GM19397 (cell line): ENCODE data around the gene TLCD1.
A peak's percentile ranks its signal among the peaks of the same experiment; 100 is the strongest.
"Not testable (repeated sequence)": the region's sequence is repeated elsewhere in the genome, so short reads cannot be mapped to it uniquely, and the experiment has no call there.

Source experiments
- ATAC-seq: cut with Tn5 transposase; IDR thresholded peaks from one replicate; pipeline ENCODE4 v1.9.1; 2021; ENCODE audit warnings: mild to moderate bottlenecking, moderate library complexity; ENCODE audit not compliant: unreplicated experiment

The TLCD1 gene

GRCh38 chr17:28729950-28730330 is 3.9 kb upstream of the TLCD1 start:
- ATAC-seq: no peak

GRCh38 chr17:28728364-28729200 is 2.5 kb upstream of the TLCD1 start, which contains the start of gene NEK8:
TSS of gene NEK8 (plus strand) at chr17:28728788. CDS start at chr17:28728814, 26 bp downstream.
- ATAC-seq: peak; percentile 46

GRCh38 chr17:28726627-28727491 is 826 bp upstream of the TLCD1 start:
- peak; percentile 40 for ATAC-seq

GRCh38 chr17:28725660-28726225 is 290 bp downstream of the TLCD1 start:
- ATAC-seq: no peak

DNA sequence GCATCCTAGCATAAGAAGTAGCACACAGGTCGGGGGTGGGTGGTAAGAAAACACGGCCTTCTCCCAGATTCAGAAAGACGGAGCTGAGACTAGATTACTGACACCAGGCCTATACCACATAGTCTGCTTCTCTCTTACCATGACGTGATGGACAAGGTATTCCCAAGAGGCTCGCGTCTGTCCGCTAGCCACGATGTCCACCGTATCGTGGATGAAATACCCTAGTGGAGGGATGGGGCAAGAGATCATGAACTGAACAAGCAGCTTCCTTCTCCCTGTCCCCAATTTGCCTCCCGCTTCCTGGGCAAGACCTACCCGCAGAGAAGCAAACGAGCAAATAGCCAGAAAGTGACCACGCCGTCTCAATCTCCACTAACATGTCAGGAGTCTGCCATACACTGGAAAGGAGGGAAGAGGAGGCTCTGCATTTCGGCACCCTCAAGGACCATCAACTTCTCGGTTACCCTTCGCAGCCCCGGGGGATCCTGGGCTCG is 820 bp downstream of the TLCD1 start:
- no peak for ATAC-seq

DNA sequence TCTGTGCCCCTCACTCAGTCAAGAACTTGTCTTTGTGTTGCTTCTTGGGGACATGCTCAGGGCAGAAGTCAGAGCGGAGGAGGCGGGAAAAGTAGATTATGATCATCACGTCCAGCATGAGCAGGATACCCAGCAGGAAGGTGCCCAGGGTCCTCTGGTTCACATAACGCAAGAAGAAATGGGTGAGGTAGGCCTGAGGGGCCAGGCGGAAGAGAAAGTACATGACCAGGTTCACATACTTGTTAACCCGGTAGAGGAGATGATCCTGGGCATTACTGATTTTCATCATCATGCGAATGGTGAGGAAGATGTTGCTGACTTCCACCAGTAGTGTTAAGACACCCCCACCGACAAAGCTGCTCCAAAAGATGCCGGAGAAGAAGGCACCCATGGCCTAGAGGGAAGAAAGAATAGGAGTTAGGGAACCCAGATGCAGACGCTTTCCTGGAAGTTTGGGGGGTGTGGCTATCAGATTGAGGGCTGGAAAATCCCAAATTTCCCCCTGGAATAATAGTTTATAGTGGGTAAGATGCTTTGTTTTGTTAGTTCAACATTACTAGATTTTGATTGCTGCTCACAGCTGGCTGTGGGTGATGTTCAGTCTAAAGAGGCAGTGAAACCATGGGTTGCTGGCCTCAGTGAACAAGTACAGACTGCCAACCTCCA is 1.4 kb downstream of the TLCD1 start:
- no peak for ATAC-seq

GRCh38 chr17:28723836-28724499 is 2.1 kb downstream of the TLCD1 start:
- ATAC-seq: not testable (repeated sequence)

GRCh38 chr17:28723159-28723835 is 2.7 kb downstream of the TLCD1 start:
- no peak for ATAC-seq

DNA sequence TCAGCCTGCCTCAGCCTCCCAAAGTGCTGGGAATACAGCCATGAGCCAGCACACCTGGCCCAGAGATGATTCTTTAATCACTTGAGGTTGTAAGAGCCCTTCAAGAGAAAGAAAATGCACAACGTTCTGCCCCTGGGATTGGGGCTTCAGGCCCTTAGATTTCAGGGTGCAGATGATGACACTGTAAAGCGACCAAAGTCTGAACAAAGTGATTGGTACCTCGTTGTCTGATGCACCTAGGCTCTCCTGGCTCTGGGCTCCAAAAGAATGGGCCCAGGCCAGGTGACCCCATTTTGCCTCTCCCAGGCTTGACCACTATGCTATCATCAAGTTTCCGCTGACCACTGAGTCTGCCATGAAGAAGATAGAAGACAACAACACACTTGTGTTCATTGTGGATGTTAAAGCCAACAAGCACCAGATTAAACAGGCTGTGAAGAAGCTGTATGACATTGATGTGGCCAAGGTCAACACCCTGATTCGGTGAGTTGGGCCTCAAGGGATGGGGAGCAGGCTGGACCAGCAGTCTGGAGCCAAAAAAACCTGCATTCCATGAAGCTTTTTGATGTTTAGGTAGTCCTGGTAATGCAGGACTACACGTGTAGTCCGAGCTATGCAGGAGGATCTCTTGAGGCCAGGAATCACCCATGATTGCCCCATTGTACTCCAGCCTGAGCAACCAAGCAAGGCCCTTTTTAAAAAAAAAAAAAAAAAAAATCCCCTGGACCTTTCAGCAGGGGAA is 3.4 kb downstream of the TLCD1 start:
- ATAC-seq: no peak

- not testable (repeated sequence) for ATAC-seq
Measured at GRCh38 chr17:28720997-28721329, 5.1 kb downstream of the TLCD1 start.

DNA sequence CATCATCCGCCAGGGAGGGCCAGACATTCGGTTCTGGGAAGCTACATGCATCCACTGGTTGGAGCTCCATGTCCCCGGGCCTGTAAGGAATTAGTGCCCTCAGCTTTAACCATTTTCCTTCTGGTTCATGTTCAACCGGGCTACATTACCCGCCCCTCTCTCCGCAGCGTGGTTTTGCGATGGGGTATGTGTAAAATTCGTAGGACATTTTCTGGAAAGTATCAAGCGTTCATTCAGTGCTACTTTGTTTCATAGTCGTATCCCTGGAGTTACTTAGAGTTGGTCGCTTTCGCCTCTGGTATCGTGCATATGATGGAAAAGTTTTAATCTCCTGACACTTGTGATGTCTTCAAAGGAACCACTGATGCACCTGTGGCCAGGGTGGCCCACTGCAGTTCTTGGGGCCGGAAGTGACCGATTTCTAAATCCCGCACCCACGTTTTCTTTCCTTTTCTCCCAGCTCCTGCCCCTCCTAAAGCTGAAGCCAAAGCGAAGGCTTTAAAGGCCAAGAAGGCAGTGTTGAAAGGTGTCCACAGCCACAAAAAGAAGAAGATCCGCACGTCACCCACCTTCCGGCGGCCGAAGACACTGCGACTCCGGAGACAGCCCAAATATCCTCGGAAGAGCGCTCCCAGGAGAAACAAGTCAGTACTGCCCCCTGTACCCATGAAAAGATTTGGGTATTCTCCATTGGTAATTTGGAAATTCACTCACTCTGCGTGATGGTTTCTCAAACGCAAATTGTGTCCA is 5.6 kb downstream of the TLCD1 start:
- ATAC-seq: no peak

DNA sequence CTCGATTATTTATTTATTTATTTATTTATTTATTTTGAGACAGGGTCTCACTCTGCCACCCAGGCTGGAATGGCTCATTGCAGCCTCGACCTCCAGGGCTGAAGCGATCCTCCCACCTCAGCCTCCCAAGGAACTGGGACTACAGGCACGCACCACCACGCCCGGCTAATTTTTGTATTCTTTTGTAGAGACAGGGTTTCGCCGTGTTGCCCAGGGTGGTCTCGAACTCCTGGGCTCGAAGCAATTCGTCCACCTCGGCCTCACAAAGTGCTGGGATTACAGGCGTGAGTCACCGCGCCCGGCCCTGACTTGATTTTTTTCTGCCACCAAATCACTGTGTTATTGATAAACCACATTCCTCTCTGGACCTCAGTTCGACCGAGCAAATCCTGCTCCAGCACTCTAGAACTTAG is 7.0 kb downstream of the TLCD1 start:
- peak; percentile 7 for ATAC-seq

DNA sequence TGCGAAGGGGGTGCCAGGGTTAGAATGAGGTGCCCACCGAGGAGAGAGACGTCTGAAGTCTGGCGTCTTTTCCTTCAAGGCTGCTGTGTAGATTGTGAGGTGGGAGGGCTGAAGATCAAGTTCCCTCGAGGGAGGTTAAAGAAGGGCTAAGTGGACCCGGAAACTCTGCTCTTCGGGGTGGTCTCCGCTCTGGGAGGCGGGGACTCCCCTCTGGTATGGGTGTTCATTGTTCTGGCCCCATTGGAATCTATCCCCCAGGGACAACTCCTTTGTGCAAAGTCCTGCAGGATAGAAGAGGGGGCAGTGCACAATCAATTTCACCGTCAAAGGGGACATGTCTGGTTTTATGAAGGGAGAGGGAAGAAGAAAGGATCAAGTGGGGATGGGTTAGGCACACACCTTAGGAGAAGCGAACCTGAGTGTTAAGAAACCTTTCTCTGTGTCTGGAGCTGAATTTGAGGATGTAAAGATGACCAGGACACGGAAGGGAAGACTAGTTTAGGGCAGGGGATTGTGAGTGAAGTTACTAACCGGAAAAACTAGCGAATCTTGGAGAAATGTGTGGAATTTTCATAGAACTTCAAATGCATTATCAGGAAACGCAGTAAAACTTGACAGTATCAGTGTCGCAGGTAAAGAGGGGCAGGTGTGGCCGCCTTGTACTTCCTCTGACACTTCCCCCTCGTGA is 7.6 kb downstream of the TLCD1 start:
- ATAC-seq: no peak

- ATAC-seq: no peak
Measured at GRCh38 chr17:28717578-28718332, 8.3 kb downstream of the TLCD1 start, which contains the start of gene RAB34. TSS of gene RAB34 (minus strand) at chr17:28717868. CDS start at chr17:28717266, 602 bp downstream.

GRCh38 chr17:28716740-28717577 is 9.1 kb downstream of the TLCD1 start:
- ATAC-seq: no peak

- no peak for ATAC-seq
Measured at GRCh38 chr17:28715217-28715616, 10.8 kb downstream of the TLCD1 start.
